Cardiac septum (tissue), 1 donor: ENCODE measurements around the gene SIRT3. TPM values are rescaled to one million over a fixed set of nuclear protein-coding genes. Genes with fewer than 3 reads are reported as not detected.
A peak's percentile ranks its signal among the peaks of the same experiment; 100 is the strongest.
"Not testable (repeated sequence)": the region's sequence is repeated elsewhere in the genome, so short reads cannot be mapped to it uniquely, and the experiment has no call there.

ENCODE experiments used
- DNase-seq: peaks from one replicate; pipeline ENCODE4 v3.0.0-alpha.2; 2020; ENCODE audit warnings: low spot score
- intact Hi-C: fragments of 100-400 bp; cut with DNase I; formaldehyde crosslinking; loops from one replicate; pipeline ENCODE4 v1.14.0; 2022
- total RNA-seq: library from RNA; stranded (reverse); fragmentation: NEBNext Ultra II Directional; extraction: Animal tissue kit (Norgen Biotek cat#: 25700); gene quantifications from one replicate; pipeline ENCODE4 v1.2.1, GENCODE V29; 2021
- donor health status: DM: no; HTN: no; CAD: no.

Gene SIRT3
- total RNA-seq, 1 donor from 2014 or later: 27.0 TPM

- intact Hi-C loops: no loop called here
- DNase-seq: peak; percentile 62
Observed at GRCh38 chr11:196786-197731, 39.1 kb downstream of the SIRT3 start.

GRCh38 chr11:193481-193880 lies 42.7 kb downstream of the SIRT3 start:
- intact Hi-C loops: not testable (repeated sequence)

DNA sequence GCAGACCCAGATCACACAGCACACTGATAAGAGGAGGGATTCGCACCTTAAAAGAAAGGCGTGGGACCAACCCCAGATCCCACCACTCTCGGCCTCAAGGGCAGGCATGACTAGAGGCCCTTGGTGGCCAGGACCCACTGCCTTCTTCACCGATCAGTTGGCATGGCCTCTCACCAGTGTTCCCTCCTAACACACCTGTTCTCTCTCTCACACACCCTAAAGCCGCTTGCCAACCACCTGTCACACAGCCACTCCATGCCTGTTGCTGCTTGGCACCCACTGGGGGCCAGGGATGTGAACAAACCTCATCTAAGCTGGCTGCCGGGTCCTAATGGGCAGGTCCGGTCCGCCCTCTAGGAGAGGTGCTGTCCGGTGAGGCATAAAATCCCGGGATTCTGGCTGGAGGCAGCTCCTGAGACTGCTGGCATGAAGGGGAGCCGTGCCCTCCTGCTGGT lies 43.4 kb downstream of the SIRT3 start, which contains the start of gene SCGB1C1:
Gene SCGB1C1 (plus strand): TSS at position 405 of the 455 bp plus-strand sequence. CDS start 22 bp downstream, at position 427.
- intact Hi-C loops, DNase-seq: not testable (repeated sequence)

More at GRCh38 chr11:193481-193880, 42.7 kb downstream of the SIRT3 start:
- DNase-seq: peak; percentile 49

- DNase-seq: peak; percentile 72
- intact Hi-C loops: not testable (repeated sequence)
Observed at GRCh38 chr11:191490-192478, 44.4 kb downstream of the SIRT3 start.

GRCh38 chr11:190546-190945 lies 45.6 kb downstream of the SIRT3 start:
- DNase-seq, intact Hi-C loops: not testable (repeated sequence)

DNA sequence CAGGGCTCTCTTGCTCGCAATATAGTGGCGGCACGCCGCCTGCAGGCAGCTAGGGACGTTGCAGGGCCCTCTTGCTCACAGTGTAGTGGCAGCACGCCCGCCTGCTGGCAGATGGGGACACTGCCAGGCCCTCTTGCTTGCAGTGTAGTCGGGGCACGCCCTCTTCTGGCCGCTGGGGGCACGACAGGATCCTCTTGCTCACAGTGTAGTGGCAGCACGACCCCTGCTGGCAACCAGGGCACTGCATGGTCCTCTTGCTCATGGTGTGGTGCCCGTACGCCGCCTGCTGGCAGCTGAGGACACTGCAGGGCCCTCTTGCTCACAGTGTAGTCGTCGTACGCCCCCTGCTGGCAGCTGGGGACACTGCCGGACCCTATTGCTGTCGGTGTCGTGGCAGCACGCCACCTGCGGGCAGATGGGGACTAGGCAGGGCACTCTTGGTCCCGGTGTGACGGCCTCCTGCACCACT lies 46.3 kb downstream of the SIRT3 start:
- intact Hi-C loops: not testable (repeated sequence)
- DNase-seq: peak; percentile 27

DNA sequence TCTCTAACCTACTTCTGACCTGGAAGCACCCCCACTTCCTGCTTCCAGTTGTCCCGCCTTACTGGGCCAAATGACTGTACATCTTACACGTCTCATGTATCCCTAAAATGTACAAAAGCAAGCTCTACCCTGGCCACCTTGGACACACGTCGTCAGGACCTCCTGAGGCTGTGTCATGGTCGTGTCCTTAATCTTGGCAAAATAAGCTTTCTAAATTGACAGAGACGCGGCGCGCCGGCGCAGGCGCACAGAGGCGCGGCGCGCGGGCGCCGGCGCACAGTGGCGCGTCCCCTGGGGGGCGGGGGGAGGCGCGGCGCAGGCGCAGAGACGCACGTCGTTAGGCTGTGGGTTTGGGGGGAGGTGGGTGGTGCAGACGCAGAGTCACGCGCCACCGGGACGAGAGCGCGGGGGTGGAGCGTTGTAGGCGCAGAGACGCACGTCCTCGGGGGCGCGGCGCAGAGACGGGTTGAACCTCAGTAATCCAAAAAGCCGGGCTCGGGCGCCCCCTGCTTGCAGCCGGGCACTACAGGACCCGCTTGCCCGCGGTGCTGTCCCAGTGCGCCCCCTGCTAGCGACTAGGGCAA lies 46.9 kb downstream of the SIRT3 start:
- DNase-seq, intact Hi-C loops: not testable (repeated sequence)

GRCh38 chr11:180242-180641 lies 55.9 kb downstream of the SIRT3 start:
- DNase-seq, intact Hi-C loops: not testable (repeated sequence)

Other genes with a start within 250 kb of the SIRT3 start
- gene SCGB1C1, start 43.3 kb downstream of the SIRT3 start, total RNA-seq: not detected
- 24.9 TPM for gene BET1L, start 28.9 kb downstream of the SIRT3 start, total RNA-seq
- gene RIC8A, start 28.6 kb downstream of the SIRT3 start, total RNA-seq: 63.4 TPM
- 87.5 TPM for gene PSMD13, start 634 bp upstream of the SIRT3 start, total RNA-seq
- gene NLRP6, start 42.1 kb upstream of the SIRT3 start, total RNA-seq: 0.19 TPM
- gene PGGHG, start 52.8 kb upstream of the SIRT3 start, total RNA-seq: 11.0 TPM
- gene IFITM5, start 63.2 kb upstream of the SIRT3 start, total RNA-seq: not detected
- gene IFITM2, start 71.5 kb upstream of the SIRT3 start, total RNA-seq: 215 TPM
- gene IFITM1, start 77.7 kb upstream of the SIRT3 start, total RNA-seq: 123 TPM
- gene IFITM3, start 84.5 kb upstream of the SIRT3 start, total RNA-seq: 260 TPM
- 0.24 TPM for gene B4GALNT4, start 133.2 kb upstream of the SIRT3 start, total RNA-seq
- gene PKP3, start 157.9 kb upstream of the SIRT3 start, total RNA-seq: 0.83 TPM
- gene SIGIRR, start 178.7 kb upstream of the SIRT3 start, total RNA-seq: 33.3 TPM
- gene ANO9, start 205.7 kb upstream of the SIRT3 start, total RNA-seq: 0.38 TPM
- 24.9 TPM for gene PTDSS2, start 213.9 kb upstream of the SIRT3 start, total RNA-seq